K562 (cell line): Measurements from ENCODE around the gene BCL2L13.

Experiments used
- CBFA2T2 ChIP-seq: fragments of 450-650 bp; conservative IDR thresholded peaks from 2 replicates; pipeline ENCODE4 v1.6.1; 2017; ENCODE audit warnings: mild to moderate bottlenecking
- CBFA2T3 ChIP-seq: fragments of 450-650 bp; IDR thresholded peaks from 2 replicates; pipeline ENCODE4 v1.6.1; 2017
- CTCF ChIP-seq, 3 experiments: IDR thresholded peaks in 2 of 3; conservative IDR thresholded peaks in 1 of 3; 2 replicates each; pipeline ENCODE4 v1.5.1; 2011 to 2012; ENCODE audit warnings: low read length in 3 of 3, mild to moderate bottlenecking in 3 of 3, control low read depth in 2 of 3, improper control_type of control experiment in 1 of 3, inconsistent platforms in 1 of 3, low read depth in 1 of 3, mixed read lengths in 1 of 3, moderate library complexity in 1 of 3; ENCODE audit not compliant: insufficient read depth in 2 of 3
- ELF1 ChIP-seq: fragments of 200-800 bp; sonication (Bioruptor generic); IDR thresholded peaks from 2 replicates; pipeline ENCODE4 v1.6.1; 2016; ENCODE audit warnings: missing genetic modification characterization, missing compliant biosample characterization
- GATAD2A ChIP-seq: fragments of 450-650 bp; IDR thresholded peaks from 2 replicates; pipeline ENCODE4 v1.6.1; 2017
- KAT8 ChIP-seq: fragments of 450-650 bp; IDR thresholded peaks from 2 replicates; pipeline ENCODE4 v1.6.1; 2016; ENCODE audit warnings: low read depth, mild to moderate bottlenecking
- MAX ChIP-seq: sonication (generic); formaldehyde crosslinking; IDR thresholded peaks from 2 replicates; pipeline ENCODE4 v1.9.0; 2022; ENCODE audit warnings: mild to moderate bottlenecking, missing genetic modification reagents
- MTF1 ChIP-seq: fragments of 250-450 bp; sonication (Bioruptor Pico); IDR thresholded peaks from 2 replicates; pipeline ENCODE4 v1.9.0; 2021; ENCODE audit warnings: moderate library complexity, mild to moderate bottlenecking, inconsistent platforms, borderline replicate concordance
- POLR2A ChIP-seq: fragments of 450-650 bp; conservative IDR thresholded peaks from 2 replicates; pipeline ENCODE4 v1.6.1; 2016
- REST ChIP-seq, 2 experiments: fragments of 450-650 bp; formaldehyde crosslinking in 1 of 2; IDR thresholded peaks; 2 replicates each; pipeline versions ENCODE4 v1.4.0 to v1.6.1; 2014 to 2020; ENCODE audit warnings: mild to moderate bottlenecking in 2 of 2, borderline replicate concordance in 1 of 2, low read depth in 1 of 2
- RFX7 ChIP-seq: fragments of 250-450 bp; sonication (Bioruptor Pico); IDR thresholded peaks from 2 replicates; pipeline ENCODE4 v1.5.1; 2021; ENCODE audit warnings: mild to moderate bottlenecking
- SNAPC5 ChIP-seq: fragments of 250-450 bp; sonication (Bioruptor Pico); IDR thresholded peaks from 2 replicates; pipeline ENCODE4 v1.8.0; 2021; ENCODE audit warnings: moderate library complexity, mild to moderate bottlenecking, inconsistent platforms

GRCh38 chr22:17597217-17597616 is 41.3 kb upstream of the BCL2L13 start:
- TF ChIP-seq POLR2A (no peak), KAT8 (no peak), MTF1 (CRISPR knock-in tag) (no peak), REST (IDR thresholded peaks at IDR 0.05; ENCODE audit: borderline replicate concordance) (no peak), REST (CRISPR knock-in tag; IDR thresholded peaks at IDR 0.05; ENCODE audit: low read depth) (no peak), CBFA2T2 (no peak), MAX (CRISPR knock-in tag) (no peak), CTCF (IDR thresholded peaks at IDR 0.05 in 2 of 3, conservative IDR thresholded peaks at IDR 0.05 in 1 of 3; ENCODE audit: insufficient read depth in 2 of 3, low read depth in 1 of 3, low read length in 3 of 3) (no peak), SNAPC5 (CRISPR knock-in tag) (no peak), GATAD2A (no peak), CBFA2T3 (no peak), RFX7 (CRISPR knock-in tag) (no peak), ELF1 (tag) (no peak)
